ENCODE measurements around the gene DDX24. TPM values are rescaled to one million over a fixed set of nuclear protein-coding genes. Genes with fewer than 3 reads are reported as not detected.

Gene DDX24
- total and polyA plus RNA-seq, 8 donors = 39.1 to 236 (median 69.9) TPM

DNA sequence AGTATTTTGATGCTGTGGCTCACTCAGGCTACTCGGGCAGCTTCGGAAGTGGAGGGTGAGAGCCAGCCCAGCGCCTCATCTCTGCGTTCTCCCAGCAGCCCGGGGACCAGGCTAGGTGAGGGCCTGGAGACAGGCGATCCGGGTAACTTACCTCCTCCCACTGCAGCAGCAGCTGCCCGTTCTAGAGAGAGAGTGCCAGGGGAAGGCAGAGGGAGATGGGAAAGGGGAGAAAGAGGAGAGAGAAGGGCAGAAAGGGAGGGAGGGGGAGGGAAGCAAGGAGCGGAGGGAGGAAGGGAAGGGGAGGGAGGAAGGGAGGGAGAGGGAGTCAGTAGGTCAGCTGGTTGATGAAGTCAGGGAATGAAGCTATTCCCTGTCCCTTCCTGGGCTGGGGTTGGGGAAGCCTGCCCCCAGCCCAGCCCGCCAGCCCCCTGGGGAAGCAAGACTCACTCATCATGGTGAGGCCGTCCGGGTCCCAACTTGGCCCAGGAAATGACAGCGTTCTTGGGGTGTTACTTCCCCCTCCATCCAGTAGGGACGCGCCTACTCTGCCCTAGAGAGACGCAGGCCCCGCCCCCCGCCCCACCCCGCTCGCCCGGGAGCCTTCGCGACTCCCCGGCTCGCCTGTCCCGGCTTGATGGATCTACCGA lies 48.2 kb upstream of the DDX24 start, which contains the start of gene IFI27L2:
Gene IFI27L2, minus strand, starts transcription at position 494 of the 647 bp plus-strand sequence. Its CDS starts 40 bp downstream, at position 454.
- H3K27ac ChIP-seq = peak within 1 kb of the TSS; percentile 43 to 88 (median 75)
- intact Hi-C loops (cut with DNase I; ENCODE audit: low total_unique reads) = no loop called here
- TF ChIP-seq, protein P1, sequence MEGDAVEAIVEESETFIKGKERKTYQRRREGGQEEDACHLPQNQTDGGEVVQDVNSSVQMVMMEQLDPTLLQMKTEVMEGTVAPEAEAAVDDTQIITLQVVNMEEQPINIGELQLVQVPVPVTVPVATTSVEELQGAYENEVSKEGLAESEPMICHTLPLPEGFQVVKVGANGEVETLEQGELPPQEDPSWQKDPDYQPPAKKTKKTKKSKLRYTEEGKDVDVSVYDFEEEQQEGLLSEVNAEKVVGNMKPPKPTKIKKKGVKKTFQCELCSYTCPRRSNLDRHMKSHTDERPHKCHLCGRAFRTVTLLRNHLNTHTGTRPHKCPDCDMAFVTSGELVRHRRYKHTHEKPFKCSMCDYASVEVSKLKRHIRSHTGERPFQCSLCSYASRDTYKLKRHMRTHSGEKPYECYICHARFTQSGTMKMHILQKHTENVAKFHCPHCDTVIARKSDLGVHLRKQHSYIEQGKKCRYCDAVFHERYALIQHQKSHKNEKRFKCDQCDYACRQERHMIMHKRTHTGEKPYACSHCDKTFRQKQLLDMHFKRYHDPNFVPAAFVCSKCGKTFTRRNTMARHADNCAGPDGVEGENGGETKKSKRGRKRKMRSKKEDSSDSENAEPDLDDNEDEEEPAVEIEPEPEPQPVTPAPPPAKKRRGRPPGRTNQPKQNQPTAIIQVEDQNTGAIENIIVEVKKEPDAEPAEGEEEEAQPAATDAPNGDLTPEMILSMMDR (IDR thresholded peaks at IDR 0.05) = peak in 3 of 7 experiments; percentile 23 to 47 (median 27)
- peak in 2 of 3 donors; percentile 20 to 39 for TF ChIP-seq POLR2AphosphoS5 (IDR thresholded peaks at IDR 0.05)
- TF ChIP-seq POLR2A (IDR thresholded peaks at IDR 0.05) = no peak
- no peak for TF ChIP-seq EP300 (IDR thresholded peaks at IDR 0.05)
- H3K36me3 ChIP-seq = peaks cover 0 to 25% (median 5%) of the 10 kb centered on the region in 4 donors
- no peaks in the 10 kb centered on the region for H3K9me3 ChIP-seq
- H3K27me3 ChIP-seq = peaks cover 0 to 13% (median 0%) of the 10 kb centered on the region in 3 donors
- peak within 1 kb of the TSS; percentile 48 to 58 (median 53) for H3K4me3 ChIP-seq
- WGBS, 5 donors = 1 to 3% (median 2%) methylated on average over 23 to 27 of the region's 27 CpGs
- peak; percentile 67 to 95 for DNase-seq
- peaks cover 7 to 25% (median 15%) of the 10 kb centered on the region in 4 donors for H3K4me1 ChIP-seq

DNA sequence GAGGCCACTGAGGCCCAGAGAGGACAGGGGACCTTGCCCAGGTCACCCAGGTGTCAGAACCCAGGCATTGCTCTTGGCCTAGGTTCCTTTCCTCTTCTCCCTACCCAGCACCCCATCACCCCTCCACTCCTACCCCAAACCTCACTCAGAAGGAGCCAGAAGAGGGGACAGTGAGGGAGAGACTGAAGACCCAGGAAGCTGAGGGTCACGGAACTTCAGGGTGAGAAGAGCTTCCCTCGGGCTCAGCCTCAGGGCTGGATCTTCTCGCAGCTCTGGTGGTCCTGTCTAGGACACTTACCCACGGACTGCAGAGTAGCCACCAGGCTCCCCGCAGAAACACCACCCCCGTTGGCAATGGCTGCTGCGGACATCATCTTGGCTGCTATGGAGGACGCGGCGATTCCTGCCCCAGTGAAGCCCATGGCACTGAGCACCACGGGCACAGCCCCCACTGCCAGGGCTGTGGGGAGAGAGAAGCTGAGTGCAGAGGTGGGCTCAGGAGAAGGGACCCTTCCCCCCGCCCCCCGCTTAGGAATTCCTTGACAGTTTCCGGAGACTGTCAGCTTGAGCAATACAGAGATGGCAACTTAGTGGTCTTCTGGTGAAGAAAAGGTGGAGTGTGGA lies 47.3 kb upstream of the DDX24 start:
- peaks cover 0 to 25% (median 5%) of the 10 kb centered on the region in 4 donors for H3K36me3 ChIP-seq
- DNase-seq = peak in 1 of 2 donors; percentile 17
- H3K4me1 ChIP-seq = peaks cover 7 to 25% (median 15%) of the 10 kb centered on the region in 4 donors
- H3K27me3 ChIP-seq = peaks cover 0 to 11% (median 0%) of the 10 kb centered on the region in 3 donors
- TF ChIP-seq POLR2A (IDR thresholded peaks at IDR 0.05) = no peak
- no peak for TF ChIP-seq EP300 (IDR thresholded peaks at IDR 0.05)
- TF ChIP-seq POLR2AphosphoS5 (IDR thresholded peaks at IDR 0.05) = no peak
- TF ChIP-seq, protein P1 (IDR thresholded peaks at IDR 0.05) = no peak
- WGBS, 5 donors = 88 to 93% (median 91%) methylated on average over 6 to 14 of the region's 14 CpGs
- intact Hi-C loops (cut with DNase I; ENCODE audit: low total_unique reads) = no loop called here
- no peaks in the 10 kb centered on the region for H3K9me3 ChIP-seq
- peak overlapping the region in 1 of 4 donors; percentile 50 for H3K4me3 ChIP-seq
- H3K27ac ChIP-seq = peak overlapping the region in 3 of 5 donors; percentile 72 to 88 (median 75)

GRCh38 chr14:94127330-94127729 lies 46.3 kb upstream of the DDX24 start:
- Histone ChIP-seq H3K9me3 (no peaks in the 10 kb centered on the region), H3K4me1 (peaks cover 7 to 25% (median 15%) of the 10 kb centered on the region in 4 donors), H3K27ac (no peak overlapping the region), H3K4me3 (no peak overlapping the region), H3K27me3 (peaks cover 0 to 9% (median 0%) of the 10 kb centered on the region in 3 donors), H3K36me3 (peaks cover 0 to 25% (median 5%) of the 10 kb centered on the region in 4 donors)
- TF ChIP-seq POLR2A (IDR thresholded peaks at IDR 0.05) (no peak), EP300 (IDR thresholded peaks at IDR 0.05) (no peak), POLR2AphosphoS5 (IDR thresholded peaks at IDR 0.05) (no peak)
- TF ChIP-seq, protein P1 (IDR thresholded peaks at IDR 0.05) = no peak
- no peak for DNase-seq
- intact Hi-C loops (cut with DNase I; ENCODE audit: low total_unique reads) = no loop called here
- 88 to 97% (median 94%) methylated on average over 6 of the region's 6 CpGs for WGBS, 5 donors

DNA sequence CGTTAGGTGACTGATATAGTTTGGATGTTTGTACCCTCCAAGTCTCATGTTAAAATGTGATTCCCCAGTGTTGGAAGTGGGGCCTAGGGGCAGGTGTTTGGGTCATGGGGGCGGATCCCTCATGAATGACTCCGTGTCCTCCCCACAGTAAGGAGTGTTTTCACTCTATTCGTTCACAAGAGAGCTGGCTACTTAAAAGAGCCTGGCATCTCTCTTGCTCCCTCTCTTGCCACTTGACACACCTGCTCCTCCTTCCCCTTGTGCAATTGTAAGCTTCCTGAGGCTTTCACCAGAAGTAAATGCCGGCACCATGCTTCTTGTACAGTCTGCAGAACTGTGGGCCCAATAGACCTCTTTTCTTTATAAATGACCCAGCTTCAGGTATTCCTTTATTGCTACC lies 45.8 kb upstream of the DDX24 start:
- Histone ChIP-seq H3K4me1 (peaks cover 7 to 25% (median 15%) of the 10 kb centered on the region in 4 donors), H3K4me3 (no peak overlapping the region), H3K36me3 (peaks cover 0 to 25% (median 5%) of the 10 kb centered on the region in 4 donors), H3K9me3 (no peaks in the 10 kb centered on the region), H3K27ac (no peak overlapping the region), H3K27me3 (peaks cover 0 to 9% (median 0%) of the 10 kb centered on the region in 3 donors)
- TF ChIP-seq POLR2AphosphoS5 (IDR thresholded peaks at IDR 0.05) (no peak), EP300 (IDR thresholded peaks at IDR 0.05) (no peak), POLR2A (IDR thresholded peaks at IDR 0.05) (no peak)
- TF ChIP-seq, protein P1 (IDR thresholded peaks at IDR 0.05) = no peak
- intact Hi-C loops (cut with DNase I; ENCODE audit: low total_unique reads) = no loop called here
- WGBS, 5 donors = 81 to 90% (median 86%) methylated on average over 5 of the region's 5 CpGs
- DNase-seq = no peak
